Eye (tissue), 1 donor: ENCODE measurements around the gene RIPOR3.
"Not testable (repeated sequence)": the region's sequence is repeated elsewhere in the genome, so short reads cannot be mapped to it uniquely, and the experiment has no call there.

ENCODE experiments used
- DNase-seq: peaks from one replicate; pipeline ENCODE4 v3.0.0-alpha.2; 2015

The RIPOR3 gene

DNA sequence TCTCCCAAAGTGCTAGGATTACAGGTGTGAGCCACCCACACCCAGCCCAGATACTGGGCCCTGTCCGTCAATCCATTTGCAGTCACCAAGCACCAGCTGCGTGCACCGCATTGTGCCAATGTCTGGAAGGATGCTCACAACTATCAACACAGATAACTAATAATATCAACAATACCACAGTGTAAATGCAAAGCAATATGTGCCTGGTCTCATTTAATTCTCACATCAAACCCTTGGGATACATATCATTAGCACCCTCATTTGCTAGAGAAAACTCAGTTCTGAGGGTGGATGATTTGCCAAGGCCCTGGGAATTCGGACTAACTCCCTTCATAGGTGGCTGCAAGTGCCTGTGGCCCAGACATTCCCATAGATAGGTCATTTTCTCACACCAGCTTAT, 14.5 kb downstream of the RIPOR3 start:
- no peak for DNase-seq

DNA sequence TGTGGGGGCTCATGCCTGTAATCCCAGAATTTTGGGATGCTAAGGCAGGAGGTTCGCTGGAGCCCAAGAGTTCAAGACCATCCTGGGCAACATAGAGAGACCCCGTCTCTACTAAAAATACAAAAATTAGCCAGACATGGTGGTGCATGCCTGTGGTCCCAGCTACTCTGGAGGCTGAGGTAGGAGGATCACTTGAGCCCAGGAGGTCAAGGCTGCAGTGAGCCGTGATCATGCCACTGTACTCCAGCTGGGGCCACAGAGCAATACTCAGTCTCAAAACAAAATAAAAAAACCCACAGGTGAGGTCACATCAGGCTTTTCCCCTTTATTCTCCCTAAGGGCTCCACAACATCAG, 15.0 kb downstream of the RIPOR3 start:
- DNase-seq = not testable (repeated sequence)

DNA sequence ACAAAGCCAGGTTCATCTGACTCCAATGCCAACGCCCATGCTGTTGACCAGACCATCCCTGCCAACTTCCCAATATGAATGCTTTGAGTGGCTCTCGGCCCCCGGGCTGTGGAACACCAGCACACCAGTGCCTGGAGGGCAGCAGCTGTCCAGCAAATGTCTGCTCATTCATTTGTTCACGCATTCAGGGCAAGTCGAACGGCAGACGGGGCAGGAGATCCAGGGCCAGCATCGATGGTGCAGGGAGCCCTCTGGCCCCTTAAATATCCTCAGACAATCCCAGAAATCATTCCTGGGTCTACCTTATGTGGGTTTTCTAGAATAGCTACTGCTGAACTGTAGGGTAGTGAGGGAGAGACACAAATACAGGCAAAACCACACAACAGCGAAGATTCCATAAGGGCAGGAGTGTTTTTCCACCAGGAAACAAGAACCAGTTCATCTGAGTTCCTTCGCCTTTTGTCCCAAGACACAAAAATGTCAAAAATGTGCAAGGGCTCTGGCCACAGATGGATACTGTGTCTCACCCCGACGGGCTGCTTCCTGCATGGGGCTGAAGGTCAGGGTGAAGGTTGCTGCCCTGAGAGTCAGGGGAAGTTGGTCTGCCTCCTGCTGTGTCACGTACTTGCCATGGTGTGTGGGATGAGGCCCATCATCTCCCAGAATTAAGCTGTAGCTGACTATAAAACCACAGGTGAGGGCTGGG, 15.5 kb downstream of the RIPOR3 start:
- DNase-seq = no peak

DNA sequence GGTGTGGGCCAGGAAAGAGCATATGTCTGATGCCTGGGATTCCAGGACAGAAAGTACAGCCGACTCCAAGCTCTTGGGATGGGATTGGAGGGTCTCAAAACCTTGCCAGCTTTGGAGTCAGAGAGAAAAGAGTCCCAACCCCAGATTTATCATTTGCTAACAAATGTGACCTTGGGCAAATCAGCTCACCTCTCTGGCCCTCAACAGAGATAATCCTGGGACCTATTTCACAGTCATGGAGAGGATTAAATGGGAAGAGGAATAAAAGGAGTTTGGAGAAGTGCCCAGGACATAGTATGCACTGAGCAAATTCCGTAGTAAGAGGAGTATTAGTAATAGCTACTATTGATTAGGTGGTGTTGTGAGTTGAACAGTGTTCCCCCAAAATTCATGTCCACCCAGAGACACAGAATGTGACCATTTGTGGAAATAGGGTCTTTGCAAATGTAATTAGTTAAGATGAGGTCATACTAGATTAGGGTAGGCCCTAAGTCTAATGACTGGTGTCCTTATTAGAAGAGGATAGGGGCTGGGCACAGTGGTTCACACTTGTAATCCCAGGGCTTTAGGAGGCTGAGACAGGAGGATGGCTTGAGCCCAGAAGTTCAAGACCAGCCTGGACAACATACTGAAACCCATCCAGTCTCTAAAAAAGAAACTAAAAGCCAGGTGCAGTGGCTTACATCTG, 17.1 kb downstream of the RIPOR3 start:
- no peak for DNase-seq

DNA sequence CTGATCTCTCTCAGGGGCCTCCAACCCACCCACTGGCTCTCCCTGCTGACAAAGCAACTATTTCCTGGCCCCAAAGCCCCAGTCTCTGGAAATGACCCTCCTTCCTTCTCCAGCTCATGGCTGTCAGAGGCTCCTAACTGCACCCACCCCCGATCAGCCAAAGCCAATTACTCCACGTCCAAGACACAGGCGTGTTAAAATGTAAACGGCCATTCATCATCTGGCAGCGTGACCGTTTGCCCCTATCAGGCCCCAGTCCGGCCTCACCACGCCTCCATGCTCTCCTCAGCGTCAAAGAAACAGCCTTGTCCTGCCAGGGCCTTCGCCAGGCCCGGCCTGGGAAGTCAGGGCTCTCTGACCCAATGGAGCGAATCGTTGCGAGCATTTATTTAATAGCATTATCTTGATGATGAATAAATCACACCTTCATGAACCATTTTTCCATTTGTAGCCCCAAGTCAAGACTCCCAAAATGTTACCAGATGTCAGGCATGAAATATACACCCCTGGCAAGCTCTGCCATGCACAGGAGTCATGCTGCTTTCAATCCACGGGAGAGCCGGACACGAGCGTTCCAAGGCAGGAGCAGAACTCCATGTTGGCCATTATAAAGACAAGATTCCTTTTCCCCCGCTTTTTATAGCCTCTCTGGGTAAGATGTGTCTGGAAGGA, 17.7 kb downstream of the RIPOR3 start:
- no peak for DNase-seq

DNA sequence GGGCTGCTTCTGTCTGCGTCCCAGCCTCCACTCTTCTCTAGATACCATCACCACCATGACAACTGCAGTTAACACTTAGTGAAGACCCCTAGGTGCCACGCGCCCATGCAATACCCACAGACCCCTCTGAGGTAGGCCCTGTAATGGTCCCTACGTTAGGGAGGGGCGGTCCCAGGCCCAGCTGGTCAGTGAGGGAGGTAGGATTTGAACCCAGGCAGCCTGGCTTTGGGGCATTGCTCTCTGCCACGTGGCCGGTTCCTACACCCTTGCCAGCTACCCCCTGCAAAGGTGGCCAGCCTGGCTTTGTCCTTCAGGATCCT, 18.2 kb downstream of the RIPOR3 start:
- DNase-seq = no peak

DNA sequence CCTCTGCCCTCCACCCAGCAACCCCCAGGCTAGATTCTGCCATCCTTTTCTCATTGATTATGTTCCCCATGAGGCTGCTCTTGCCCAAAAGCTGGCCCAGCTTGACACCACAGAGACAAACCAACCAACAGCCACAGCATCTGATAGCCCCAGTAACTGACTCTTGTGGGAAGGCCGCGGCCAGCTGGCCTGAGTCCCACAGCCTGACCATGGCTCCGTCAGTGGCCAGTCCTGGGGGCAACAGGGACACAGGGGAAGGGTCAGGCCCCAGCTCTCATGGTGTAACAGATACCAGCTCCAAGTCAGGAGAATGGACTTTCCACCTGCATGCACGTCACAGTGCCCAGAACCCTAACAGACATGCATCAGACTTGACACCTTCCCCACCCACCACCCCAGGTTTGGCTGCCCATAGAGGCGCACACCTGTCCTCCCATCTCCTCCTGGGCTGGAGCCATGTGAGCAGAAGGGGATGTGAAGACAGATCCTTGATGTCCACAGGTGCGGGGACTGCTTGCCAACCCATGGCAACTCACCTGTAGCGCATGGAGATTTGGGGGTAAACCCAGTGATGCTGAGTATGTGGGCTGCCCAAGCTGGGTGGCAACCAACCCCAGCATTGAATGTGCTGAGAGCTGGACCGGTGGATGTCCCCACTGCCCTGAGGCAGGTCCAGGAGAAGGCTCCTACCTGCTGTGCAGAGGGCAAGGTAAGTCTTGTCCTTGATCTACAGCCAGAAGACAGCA, 18.8 kb downstream of the RIPOR3 start:
- DNase-seq = no peak

DNA sequence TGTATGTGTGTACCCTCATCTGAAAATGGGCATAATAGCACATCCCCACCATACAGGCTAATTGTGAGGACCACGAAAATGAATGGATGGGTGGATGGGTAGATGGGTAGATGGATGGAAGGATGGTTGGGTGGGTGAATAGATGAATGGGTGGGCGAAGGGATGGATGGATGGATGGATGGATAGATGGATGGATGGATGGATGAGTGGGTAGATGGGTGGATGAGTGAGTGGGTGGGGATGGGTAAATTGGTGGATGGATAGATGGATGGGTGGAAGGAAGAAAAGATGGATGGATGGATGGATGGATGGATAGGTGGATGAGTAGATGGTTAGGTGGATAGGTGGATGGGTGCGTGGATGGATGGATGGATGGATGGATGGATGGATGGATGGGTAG, 19.7 kb downstream of the RIPOR3 start:
- DNase-seq = no peak

DNA sequence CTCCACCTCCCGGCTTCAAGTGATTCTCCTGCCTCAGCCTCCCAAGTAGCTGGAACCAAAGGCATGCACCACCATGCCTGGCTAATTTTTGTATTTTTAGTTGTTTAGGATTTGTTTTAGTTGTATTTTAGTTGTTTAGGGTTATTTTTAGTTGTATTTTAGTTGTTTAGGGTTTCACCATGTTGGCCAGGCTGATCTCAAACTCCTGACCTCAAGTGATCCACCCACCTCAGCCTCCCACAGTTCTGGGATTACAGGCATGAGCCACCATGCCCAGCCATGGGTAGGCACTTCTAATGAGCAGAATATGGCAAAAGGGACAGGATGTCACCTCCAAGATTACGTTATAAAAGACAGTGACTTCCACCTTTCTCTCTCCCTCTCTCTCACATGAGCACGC, 20.3 kb downstream of the RIPOR3 start:
- DNase-seq = not testable (repeated sequence)

DNA sequence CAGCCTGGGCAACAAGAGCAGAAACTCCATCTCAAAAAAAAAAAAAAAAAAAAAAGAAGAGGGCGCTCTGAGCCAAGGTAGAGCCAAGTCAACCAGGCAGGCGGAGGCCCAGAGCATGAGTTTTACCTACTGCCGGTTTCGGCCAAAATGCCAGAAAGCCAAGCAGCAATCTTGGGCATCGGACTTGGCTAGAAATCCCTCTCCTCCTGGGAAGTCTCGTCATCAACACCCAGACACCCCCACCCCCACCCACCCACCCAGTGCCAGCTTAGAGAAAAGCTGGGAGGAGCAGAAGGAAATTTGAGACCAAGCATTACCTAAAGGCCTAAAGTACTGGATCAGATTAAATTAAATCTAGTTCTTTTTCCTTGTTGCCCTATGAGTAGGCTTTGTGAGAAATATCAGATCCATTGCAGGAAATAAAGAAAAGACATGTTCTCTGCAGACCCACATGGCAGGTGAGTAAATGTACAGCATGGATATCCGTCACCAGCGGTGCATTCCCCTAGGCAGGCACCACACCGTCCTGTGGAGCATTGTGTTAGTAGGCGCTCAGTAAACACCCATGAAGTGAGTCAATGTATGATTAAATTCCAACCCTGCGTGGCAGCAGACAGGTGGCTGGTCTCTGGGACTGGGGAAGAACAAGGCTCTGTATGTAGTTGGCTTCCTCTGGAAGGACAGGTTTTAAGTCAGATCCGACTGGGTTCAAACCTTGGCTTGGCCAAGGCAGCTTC, 21.0 kb downstream of the RIPOR3 start:
- DNase-seq = no peak

DNA sequence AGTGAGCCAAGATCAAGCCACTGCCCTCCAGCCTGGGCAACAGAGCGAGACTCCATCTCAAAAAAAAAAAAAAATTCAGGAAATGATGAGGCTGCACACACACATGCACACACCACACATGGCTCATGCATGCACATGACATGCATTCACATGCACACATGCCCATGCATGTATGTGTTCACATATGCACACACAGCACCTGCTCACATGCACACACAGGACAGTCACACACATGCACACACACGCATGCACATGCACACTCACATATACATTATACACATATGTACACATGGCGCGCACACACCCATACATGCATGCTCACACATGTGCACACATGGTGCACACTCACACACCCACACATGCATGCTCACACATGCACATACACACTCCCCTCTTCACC, 22.5 kb downstream of the RIPOR3 start:
- DNase-seq = no peak

DNA sequence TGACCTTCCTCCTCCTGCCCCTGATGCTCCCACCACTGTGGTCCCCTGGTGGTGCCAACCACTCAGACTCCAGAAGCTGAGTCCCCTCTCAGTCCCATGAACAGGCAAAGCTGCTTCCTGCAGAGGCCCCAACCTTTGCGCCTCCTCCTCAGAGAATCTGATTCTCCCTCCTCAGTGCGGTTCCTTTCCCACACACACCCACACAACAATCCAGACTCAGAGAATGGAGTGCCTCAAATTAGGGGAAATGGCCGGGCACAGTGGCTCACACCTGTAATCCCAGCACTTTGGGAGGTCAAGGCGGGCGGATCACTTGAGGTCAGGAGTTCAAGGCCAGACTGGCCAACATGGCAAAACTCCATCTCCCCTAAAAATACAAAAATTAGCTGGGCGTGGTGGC, 23.0 kb downstream of the RIPOR3 start:
- no peak for DNase-seq

DNA sequence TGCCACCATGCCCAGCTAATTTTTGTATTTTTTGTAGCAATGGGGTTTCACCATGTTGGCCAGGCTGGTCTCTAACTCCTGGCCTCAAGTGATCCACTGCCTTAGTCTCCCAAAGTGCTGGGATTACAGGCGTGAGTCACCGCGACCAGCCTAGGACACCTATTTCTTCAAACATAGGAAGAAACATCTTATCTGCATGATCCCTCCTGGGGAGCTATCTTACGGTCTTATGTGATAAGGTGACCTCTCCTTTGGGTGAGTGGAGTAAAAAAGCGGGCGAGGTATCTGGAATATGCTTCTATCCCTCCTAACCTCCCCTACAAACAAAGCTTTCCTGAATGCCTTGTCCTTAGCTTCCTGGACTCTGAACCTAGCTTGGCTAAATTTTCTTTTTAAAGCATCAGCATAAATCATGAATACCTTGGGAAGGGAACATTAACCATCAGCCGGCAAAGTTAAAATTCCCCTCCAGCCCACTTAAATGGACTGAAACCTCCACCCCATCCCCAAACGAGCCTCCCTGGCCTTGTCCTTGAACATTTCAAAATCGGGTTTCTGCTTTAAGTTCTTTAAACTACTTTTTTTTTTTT, 24.5 kb downstream of the RIPOR3 start:
- DNase-seq = no peak

DNA sequence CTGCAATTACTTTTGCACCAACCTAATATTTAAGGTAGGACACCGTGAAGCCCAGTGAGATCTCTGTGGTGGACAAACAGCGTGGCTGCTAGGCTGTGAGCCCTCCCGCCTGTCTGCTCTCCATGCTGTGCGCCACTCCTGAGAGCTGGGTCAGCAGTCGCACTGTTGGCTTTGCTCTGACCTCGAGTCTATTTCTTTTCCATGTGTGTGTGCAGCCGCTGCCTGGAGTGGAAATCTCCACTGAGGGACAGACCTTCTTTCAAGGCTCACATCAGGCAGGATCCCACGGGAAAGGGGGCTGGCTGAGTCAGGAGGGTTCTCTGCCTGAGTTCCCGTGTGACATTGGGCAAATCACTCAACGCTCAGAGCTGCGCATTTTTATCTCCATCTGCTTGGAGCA, 27.1 kb downstream of the RIPOR3 start:
- no peak for DNase-seq

DNA sequence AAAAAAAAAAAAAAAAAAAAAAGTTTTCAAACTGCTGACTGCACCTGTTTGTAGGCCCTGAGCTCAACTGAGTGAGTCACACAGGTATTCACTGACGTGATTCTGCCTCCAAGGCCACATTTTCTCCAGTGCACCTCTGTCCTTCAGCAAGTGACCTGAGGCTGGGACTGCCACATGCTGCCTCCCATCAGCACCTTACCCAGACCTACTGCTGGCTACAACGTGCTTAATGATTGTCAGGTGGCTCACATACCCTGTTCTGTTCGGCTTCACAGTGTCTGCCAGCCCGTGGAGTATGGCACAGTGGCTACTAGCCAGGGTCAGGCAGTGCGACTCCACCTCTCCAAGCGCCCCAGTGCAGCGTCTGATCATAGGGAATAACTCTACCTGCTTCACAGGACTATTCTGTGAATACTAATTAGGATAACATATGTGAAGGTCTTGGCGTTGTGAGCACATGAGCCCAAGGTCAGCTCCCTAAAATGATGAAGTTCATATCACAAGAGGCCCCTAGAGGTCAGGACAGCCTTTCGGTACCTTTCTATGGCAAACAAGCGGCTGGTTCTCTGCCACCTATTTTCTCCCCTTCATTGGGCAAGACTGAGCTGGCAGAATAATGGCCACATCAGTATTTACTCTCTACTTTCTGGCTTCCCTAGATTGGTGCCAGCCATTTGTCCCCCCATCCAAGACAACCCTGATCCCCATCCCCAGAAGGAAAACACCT, 28.1 kb downstream of the RIPOR3 start:
- DNase-seq = no peak

DNA sequence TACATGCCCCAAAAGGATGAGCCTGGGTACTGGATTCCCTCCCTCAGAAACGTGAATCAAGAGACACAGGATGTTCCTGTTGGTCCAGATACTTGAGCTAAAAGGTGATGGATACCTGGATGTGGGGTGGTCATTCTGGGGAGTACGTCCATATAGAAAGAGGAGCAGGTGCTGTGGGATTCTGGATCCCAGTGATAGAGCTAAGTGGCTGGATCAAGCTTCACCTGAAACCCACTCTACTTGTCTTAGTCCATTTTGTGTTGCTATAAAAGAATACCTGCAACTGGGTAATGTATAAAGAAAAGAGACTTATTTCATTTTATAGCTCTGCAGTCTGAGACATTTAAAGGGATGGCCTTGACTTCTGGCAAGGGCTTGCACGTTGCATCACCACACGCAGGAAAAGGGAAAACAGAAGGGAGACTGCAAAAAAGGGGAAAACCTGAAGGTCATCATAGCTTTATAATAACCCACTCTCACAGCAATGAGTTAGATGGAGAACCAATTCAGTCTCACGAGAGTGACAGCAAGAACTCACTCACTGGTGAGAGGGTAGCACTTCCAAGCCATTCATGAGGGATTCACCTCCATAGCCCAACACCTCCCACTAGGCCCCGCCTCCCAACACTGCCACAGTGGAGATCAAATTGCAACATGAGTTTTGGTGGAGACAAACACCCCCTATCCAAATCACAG, 31.2 kb downstream of the RIPOR3 start:
- DNase-seq = no peak

DNA sequence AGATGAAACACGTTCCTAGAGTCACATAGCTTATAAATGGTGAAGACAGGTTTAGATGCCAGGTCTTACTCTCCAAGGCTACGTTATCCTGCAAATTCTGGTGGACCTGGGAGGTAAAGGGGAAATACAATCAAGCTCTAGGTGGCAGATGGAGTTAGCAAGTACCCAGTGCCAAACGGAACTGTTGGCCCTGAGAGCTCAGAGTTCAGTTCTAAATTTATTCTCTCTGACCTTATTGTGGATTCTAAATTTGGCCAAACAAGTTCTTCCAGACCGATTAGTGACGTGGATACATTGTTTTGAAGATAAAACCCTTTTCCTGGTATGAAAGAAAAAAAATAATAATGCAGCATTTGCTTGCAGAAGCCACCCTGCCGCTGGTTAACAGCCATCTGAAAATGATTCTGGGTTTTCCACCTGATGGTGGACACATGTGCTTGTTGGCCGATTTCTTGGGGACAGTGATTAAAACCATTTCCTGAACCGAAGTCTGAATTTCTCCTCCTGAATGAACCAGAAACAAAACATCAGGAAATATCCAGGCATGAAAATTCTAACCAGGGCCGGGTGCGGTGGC, 32.5 kb downstream of the RIPOR3 start:
- DNase-seq = no peak

DNA sequence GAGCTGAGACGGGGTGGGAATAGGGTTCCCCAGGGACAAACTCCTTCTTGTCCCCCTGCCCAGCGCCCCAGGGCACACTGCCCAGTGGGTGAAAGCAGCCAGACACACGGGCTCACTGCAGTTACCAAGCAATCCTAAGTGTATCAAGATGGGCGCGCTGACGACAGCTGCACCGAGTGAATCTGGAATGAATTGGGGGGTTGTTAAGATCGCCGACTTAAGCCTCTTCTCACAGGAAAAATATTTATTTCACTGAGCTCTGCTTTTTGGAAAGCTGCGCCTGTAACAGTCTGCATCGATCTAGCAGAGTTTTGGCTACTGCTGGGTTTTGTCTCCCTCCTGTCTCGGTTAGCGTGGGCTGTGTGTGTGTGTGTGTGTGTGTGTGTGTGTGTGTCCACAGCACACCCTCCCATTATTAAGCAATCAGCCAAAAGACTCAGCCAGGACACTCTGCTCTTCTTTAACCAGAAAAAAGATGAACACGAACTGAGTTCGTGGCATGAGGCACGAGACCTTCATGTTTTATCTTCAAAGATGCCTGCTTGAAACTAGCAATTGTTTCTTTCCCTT, 35.9 kb downstream of the RIPOR3 start:
- DNase-seq = peak; percentile 86

DNA sequence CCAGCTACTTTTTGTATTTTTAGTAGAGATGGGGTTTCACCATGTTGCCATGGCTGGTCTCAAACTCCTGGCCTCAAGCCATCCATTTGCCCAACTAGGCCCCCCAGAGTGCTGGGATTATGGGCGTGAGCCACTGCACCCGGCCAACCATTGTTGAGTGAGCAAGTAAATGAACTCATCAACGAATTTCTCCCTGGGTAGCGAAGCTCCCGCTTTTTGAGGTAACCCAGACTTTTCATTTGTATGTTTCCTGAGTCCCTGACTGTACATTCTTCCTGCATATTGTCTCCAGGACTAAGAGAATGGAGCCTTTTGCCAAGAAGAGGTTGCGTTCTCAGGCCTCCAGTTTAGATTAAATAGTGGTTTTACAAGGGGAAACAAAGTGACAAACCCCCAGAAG, 36.4 kb downstream of the RIPOR3 start:
- no peak for DNase-seq

DNA sequence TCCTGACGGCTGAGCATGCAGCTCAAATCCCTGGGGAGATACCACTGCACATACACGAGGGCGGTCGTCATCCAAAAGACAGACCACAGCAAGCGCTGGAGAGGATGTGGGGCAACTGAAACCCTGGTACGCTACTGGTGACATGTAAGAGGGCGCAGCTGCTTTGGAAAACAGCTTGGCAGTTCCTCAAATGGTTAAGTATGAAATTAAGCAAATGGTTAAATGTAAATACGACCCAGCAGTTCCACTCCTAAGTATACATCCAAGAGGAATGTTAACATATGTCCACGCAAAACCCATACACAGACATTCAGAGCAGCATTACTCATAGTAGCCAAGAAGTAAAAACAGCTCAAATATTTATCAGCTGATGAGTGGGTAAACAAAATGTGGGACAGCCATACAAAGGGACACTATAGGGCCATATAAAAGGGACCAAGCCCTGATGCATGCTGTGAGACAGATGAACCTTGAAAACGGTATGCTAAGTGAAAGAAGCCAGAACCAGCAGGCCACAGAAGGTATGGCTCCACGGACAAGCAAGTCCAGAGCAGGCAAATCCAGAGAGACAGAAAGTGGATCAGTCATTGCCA, 38.5 kb downstream of the RIPOR3 start:
- no peak for DNase-seq
